ENCODE results near the gene ADAMTS8.

ADAMTS8 gene

GRCh38 chr11:130403271-130403804, 25.1 kb downstream of the ADAMTS8 start:
- in situ Hi-C loops (cut with MboI; ENCODE audit: low sequenced_read_pairs): no loop called here

- in situ Hi-C loops (cut with MboI; ENCODE audit: low sequenced_read_pairs): no loop called here
These were observed 25.8 kb downstream of the ADAMTS8 start for GRCh38 chr11:130402570-130402969.

DNA sequence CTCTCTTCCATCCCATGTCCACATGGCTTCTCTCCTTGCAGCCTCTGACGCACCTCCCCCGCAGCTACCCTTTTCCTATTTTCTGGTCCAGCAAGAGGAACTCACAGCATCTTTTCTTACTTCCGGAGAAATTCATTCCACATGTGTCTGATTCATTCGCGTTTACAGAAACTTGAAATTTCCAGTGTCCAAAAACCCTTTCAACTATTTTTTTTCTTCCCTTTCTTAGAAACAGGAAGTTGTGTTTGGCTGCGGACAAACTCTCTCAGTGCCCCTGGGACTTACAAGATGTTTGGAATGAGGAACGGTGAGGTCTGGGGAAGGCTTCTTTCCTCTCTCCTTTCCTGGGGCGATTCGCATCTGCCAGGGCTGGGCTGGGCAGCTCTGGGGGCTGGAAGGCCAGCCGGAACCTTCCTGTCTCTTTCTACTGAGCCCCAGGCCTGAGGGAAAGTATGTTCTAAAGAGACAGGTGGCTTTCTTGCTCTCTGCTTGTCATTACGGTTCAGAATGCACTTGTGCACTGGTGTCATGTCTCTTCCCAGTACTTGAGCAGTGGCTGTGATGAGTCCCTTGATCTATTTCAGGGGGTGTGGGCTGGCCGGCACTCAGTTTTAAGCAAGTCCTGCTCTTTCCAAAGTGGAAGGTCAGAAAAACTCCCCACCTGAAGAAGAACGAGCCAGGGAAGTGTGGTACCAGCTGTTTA, 27.5 kb downstream of the ADAMTS8 start:
- in situ Hi-C loops (cut with MboI; ENCODE audit: low sequenced_read_pairs): no loop called here

DNA sequence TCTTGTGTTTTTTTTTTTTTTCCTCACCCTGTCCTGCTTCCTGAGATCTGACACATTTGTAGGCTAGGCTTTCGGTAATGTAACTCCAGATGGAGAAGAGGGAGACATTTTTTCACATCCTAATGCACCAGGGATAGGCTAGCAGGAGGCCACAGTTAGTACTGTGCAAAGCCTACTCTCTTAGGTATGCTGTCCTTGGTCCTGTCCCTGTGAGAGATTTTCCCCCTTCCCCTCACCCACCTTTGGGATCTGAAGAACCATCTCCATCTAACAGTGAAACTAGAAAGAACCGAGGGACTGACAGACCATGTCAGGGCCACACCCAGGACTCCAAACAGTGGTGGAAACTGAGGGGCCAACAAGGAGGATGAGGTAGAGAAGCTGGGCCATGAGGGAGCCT, 29.2 kb downstream of the ADAMTS8 start:
- in situ Hi-C loops (cut with MboI; ENCODE audit: low sequenced_read_pairs): loop anchor here (25.0 kb wide), 1 partner anchor 187 kb away; no protein-coding TSS in a partner anchor

- in situ Hi-C loops (cut with MboI; ENCODE audit: low sequenced_read_pairs): loop anchor here (25.0 kb wide), 1 partner anchor 185 kb away; no protein-coding TSS in a partner anchor
These were observed 30.6 kb downstream of the ADAMTS8 start for GRCh38 chr11:130397780-130398179.

DNA sequence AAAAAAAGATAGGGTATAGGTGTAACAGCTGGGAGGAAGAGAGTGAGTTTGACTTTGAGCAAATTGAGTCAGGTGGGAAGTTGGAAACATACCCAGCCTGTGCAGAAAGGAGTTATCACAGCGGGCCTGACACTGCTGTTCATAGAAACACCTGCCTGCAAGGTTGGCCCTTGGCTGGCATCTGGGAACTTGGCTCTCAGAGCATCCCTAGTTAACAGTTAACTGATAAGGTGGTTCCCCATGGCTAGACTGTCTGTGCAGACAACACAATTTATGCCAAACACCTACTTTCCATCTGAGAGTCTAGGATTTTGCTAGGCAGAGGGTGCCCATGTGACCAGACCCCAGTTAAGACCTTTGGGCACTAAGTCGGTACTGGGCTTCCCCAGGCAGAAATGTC, 31.4 kb downstream of the ADAMTS8 start:
- in situ Hi-C loops (cut with MboI; ENCODE audit: low sequenced_read_pairs): loop anchor here (25.0 kb wide), 1 partner anchor 185 kb away; no protein-coding TSS in a partner anchor

GRCh38 chr11:130394615-130395014, 33.8 kb downstream of the ADAMTS8 start:
- in situ Hi-C loops (cut with MboI; ENCODE audit: low sequenced_read_pairs): loop anchor here (25.0 kb wide), 1 partner anchor 182 kb away; no protein-coding TSS in a partner anchor

DNA sequence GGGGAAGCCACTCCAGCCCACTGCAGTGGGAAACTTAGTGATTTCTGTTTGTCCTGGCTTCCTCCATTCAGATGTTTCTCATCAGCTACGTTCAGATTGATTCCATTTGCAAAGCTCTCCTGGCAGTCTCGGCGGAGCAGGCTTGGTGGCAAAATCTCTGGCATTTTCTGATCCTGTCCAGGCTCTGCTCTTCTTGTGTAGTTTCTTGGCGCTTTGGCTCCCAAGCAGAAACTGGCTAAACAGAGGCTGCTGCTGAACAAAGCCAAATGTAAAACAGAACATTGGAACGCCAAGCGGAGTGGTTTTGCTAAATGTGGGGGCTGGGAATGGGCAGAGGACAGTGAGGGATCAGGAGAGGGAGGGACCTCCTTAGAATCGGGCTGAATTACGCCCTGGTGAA, 36.7 kb downstream of the ADAMTS8 start:
- in situ Hi-C loops (cut with MboI; ENCODE audit: low sequenced_read_pairs): loop anchor here (25.0 kb wide), 1 partner anchor 179 kb away; no protein-coding TSS in a partner anchor

DNA sequence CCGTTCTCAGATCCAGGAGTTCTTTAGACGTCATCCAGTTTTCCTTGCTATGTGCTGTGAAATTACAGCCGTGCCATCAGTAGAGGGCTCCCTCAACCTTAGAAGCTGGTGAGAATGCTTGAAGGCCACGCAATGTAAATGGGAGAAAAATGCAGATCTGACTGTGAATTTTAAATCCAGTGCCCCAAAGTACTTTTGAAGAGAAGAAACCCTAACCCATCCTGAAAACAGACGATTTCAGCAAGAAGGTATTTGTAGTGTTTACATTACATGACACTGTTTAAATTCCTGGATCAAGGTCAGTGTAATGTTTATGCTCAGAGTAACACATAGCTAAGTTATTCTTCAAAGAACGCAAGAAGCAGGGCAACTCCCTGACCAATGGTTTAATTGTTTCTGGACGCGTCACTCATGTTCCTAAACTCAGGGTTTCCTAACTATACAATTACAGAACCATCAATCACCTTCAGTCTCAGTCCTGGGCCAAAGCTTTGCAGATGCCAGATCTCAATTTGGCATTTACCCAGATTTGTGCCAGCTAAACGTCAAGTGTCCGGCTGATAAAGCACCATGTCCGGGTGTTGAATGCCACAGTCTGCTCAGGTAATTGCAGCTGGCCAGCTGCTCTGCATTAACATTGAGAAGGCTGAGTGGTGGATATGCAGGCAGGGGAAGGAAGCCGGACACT, 38.2 kb downstream of the ADAMTS8 start:
- in situ Hi-C loops (cut with MboI; ENCODE audit: low sequenced_read_pairs): loop anchor here (25.0 kb wide), 1 partner anchor 178 kb away; no protein-coding TSS in a partner anchor

- in situ Hi-C loops (cut with MboI; ENCODE audit: low sequenced_read_pairs): loop anchor here (25.0 kb wide), 1 partner anchor 177 kb away; no protein-coding TSS in a partner anchor
These were observed 39.0 kb downstream of the ADAMTS8 start for GRCh38 chr11:130389335-130389935.

DNA sequence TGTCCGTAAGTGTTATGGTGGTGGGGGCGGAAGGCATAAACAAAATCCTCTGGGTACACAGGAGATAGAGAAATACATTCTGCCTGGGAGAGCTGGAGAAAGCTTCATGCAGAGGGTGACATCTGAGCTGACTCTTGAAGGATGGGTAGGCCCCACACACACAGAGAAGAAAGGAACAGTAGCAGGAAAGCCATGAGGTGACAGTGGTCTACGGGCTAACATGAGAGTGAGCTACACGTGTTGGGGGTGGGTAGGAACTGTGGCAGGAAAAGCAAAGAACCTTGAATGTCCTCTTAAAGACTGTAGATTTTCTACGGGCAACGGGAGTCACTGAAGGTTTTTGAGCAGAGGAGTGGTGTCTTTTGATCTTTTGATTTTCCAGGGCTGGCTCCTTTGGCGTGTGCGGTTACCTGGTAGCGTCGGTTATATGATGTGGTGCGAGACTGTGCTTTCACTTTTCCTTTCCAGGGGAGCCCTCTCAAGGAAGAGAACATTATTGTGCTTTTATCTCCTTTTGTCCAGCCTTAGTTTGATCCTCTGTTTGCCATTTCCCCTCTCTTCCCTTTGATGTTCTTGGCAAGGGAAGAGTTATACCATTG, 39.7 kb downstream of the ADAMTS8 start:
- in situ Hi-C loops (cut with MboI; ENCODE audit: low sequenced_read_pairs): loop anchor here (25.0 kb wide), 1 partner anchor 176 kb away; no protein-coding TSS in a partner anchor

- in situ Hi-C loops (cut with MboI; ENCODE audit: low sequenced_read_pairs): loop anchor here (25.0 kb wide), 1 partner anchor 174 kb away; no protein-coding TSS in a partner anchor
These were observed 42.4 kb downstream of the ADAMTS8 start for GRCh38 chr11:130386056-130386455.

DNA sequence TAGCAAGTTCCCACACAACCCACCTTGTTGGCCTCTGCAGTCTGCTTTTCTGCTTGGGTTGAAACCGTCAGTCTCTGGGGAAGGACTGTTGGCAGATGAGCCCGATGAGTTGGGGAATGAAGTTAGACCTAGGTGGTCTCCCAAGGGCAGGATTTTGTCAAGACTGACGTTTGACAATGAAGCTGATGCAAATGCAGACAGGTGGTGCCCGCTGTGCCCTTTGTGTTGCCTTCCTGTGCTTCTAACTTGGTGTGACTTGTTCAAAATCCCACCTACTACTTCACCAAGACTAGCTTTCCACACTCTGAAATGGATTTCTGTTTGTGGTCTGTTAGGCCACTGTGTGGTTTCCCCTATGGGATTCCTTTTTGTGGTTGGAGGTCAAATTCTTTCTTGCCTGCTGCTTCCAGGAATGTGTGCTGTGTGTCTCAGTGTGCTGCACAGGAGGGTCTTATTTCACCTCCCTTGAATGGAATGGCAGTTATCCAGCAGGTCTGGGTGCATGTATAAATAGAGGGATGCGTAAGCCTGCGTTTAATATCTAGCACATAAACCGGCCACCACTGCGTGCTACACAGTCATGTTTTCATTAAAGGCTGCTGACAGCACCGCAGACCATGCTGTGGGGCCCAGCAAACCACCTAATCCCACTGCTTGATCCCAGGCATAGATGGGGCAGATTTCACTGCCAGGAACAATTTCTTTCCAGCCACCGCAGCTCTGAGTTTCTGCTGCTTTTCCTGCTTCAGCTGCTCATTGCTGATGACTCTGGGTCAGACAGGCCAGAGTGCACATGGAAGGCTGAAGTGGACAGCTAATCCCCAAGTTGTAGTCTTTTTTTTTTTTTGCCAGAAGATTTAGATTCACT, 44.8 kb downstream of the ADAMTS8 start:
- in situ Hi-C loops (cut with MboI; ENCODE audit: low sequenced_read_pairs): loop anchor here (25.0 kb wide), 1 partner anchor 171 kb away; no protein-coding TSS in a partner anchor

DNA sequence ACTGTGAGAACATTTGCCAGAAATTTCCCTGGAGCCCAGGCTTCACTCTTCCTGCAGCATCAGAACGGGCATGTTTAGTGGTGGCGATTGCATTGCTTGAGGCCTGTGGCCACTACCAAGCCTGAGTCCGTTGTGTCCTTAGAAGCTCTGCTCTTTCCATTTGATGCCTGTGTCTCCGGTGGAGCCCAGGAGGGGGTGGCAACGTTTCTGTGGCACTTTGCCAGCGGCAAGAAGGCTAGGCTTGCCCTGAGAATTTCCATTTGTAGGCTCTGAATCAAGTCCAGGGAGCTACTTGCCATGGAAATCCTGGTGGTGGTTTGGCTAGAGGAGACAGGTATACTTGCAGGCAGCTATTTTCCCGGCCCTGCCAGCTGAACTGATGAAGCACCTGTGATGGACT, 47.1 kb downstream of the ADAMTS8 start:
- in situ Hi-C loops (cut with MboI; ENCODE audit: low sequenced_read_pairs): loop anchor here (25.0 kb wide), 1 partner anchor 169 kb away; no protein-coding TSS in a partner anchor

DNA sequence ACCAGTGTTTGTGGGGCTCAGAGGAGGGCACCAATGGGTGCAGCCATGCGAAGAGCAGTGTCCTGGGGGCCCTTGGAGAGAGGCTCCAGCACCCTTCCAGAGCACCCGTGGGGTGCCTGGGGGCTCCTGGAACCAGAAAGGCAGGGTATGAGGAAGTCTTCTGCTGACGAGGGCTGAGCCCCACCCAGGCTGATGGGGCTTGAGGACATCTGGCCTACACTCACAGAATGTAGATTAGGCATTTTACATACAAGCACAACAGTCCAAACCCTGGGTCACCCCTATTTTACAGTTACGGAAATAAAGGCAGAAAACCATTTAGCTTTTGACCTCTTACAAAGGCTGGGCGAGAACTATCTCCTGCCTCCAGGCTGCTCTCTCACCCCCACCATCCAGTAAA, 47.6 kb downstream of the ADAMTS8 start:
- in situ Hi-C loops (cut with MboI; ENCODE audit: low sequenced_read_pairs): loop anchor here (25.0 kb wide), 1 partner anchor 168 kb away; no protein-coding TSS in a partner anchor

GRCh38 chr11:130379276-130379675, 49.1 kb downstream of the ADAMTS8 start:
- in situ Hi-C loops (cut with MboI; ENCODE audit: low sequenced_read_pairs): loop anchor here (25.0 kb wide), 1 partner anchor 167 kb away; no protein-coding TSS in a partner anchor

DNA sequence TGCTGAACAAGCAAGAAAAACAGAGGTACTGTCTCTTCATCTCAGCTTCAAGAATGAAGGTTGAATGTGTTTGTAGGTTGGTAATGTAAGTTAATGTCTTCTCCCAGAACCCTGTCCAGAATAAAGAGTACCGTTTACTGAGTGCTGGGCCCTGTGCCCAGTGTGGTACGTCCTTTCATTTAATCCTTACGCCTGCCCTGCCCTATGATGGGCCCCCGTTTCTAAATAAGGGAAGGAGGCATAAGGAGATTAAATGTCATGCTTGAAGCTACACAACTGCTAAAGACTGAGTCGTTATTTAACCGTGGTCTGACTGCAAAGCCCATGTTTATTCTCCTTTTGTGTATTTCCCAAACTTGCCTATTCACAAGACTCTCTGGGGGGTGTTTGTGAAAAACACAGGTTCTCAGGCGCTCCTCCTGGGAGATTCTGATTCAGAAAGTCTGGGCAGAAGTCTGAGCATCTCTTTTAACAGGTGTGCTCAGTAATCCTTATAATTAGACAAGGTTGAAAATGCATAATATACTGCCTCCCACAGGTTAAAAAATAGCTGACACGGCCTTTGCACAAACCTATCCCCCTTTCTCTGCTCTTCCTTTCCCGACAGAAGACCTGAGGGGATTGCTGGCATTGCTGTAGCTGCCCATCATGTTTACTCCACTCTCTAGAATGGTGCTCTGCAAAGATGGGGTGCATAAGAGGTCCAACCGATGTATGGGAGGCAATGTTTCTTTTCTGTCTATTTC, 57.4 kb downstream of the ADAMTS8 start:
- in situ Hi-C loops (cut with MboI; ENCODE audit: low sequenced_read_pairs): no loop called here

DNA sequence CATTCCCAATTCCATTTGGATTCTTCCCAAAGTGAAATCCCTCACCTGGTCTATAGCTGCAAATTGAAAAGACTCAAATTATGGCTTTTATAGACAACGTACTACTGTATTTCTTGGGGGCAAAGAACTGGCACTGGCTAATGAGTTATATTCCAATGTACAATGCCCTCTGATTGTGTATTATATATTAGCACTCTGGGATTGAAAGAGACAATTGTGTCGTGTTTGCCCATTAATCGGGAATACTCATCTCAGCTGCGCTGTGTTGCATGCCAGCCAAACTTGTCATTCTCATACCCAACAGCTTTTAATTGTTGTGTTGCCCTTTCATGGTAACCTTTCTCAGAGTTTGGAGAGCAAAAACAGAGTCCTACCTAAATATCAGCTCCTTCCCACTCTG, 58.7 kb downstream of the ADAMTS8 start:
- in situ Hi-C loops (cut with MboI; ENCODE audit: low sequenced_read_pairs): no loop called here

All from HL-60/S4 treated with phorbol 12-myristate 13-acetate at 8.2 ng/mL for 4 days and 3 days (cell line).